ENCODE data around the gene GPX4. TPM values are rescaled to one million over a fixed set of nuclear protein-coding genes. Genes with fewer than 3 reads are reported as not detected.
A peak's percentile ranks its signal among the peaks of the same experiment; 100 is the strongest.

Gene GPX4
- total RNA-seq, 2 experiments from 2014 or later = 225 to 231 TPM

GRCh38 chr19:1102407-1103131 is 1.2 kb upstream of the GPX4 start:
- Mint-ChIP-seq H3K27ac (peak overlapping the region; percentile 80), H3K4me1 (peaks cover 45% of the 10 kb centered on the region), H3K4me3 (peak overlapping the region; percentile 67), H3K27me3 (no peaks in the 10 kb centered on the region), H3K36me3 (peaks cover 2% of the 10 kb centered on the region), H3K9me3 (peaks cover 2% of the 10 kb centered on the region)
- peak; percentile 75 for DNase-seq

- Mint-ChIP-seq H3K4me1 (peaks cover 45% of the 10 kb centered on the region), H3K36me3 (peaks cover 2% of the 10 kb centered on the region), H3K27me3 (no peaks in the 10 kb centered on the region), H3K9me3 (peaks cover 2% of the 10 kb centered on the region), H3K27ac (peak overlapping the region; percentile 80), H3K4me3 (peak overlapping the region; percentile 67)
- no peak for DNase-seq
Measured at GRCh38 chr19:1103132-1103707, 574 bp upstream of the GPX4 start.

GRCh38 chr19:1104311-1105007 is 665 bp downstream of the GPX4 start:
- peaks cover 2% of the 10 kb centered on the region for H3K9me3 Mint-ChIP-seq
- H3K4me1 Mint-ChIP-seq = peaks cover 36% of the 10 kb centered on the region
- H3K36me3 Mint-ChIP-seq = peaks cover 4% of the 10 kb centered on the region
- H3K27me3 Mint-ChIP-seq = no peaks in the 10 kb centered on the region
- H3K27ac Mint-ChIP-seq = peak overlapping the region; percentile 54
- peak; percentile 87 for DNase-seq
- H3K4me3 Mint-ChIP-seq = peak overlapping the region; percentile 76

GRCh38 chr19:1105008-1105872 is 1.4 kb downstream of the GPX4 start:
- Mint-ChIP-seq H3K27me3 (no peaks in the 10 kb centered on the region), H3K36me3 (peaks cover 1% of the 10 kb centered on the region), H3K4me3 (peak overlapping the region; percentile 76), H3K9me3 (no peaks in the 10 kb centered on the region), H3K27ac (peak overlapping the region; percentile 54), H3K4me1 (peaks cover 29% of the 10 kb centered on the region)
- no peak for DNase-seq

- Mint-ChIP-seq H3K4me1 (peaks cover 25% of the 10 kb centered on the region), H3K4me3 (peak overlapping the region; percentile 56), H3K27me3 (no peaks in the 10 kb centered on the region), H3K9me3 (no peaks in the 10 kb centered on the region), H3K36me3 (peaks cover 1% of the 10 kb centered on the region), H3K27ac (peak overlapping the region; percentile 48)
- no peak for DNase-seq
Measured at GRCh38 chr19:1105873-1106840, 2.4 kb downstream of the GPX4 start.

- Mint-ChIP-seq H3K9me3 (no peaks in the 10 kb centered on the region), H3K4me1 (peaks cover 17% of the 10 kb centered on the region), H3K27ac (peak overlapping the region; percentile 16), H3K27me3 (no peaks in the 10 kb centered on the region), H3K36me3 (peaks cover 1% of the 10 kb centered on the region), H3K4me3 (no peak overlapping the region)
- no peak for DNase-seq
Measured at GRCh38 chr19:1106841-1107660, 3.3 kb downstream of the GPX4 start.

GRCh38 chr19:1107661-1108261 is 4.0 kb downstream of the GPX4 start:
- H3K4me1 Mint-ChIP-seq = peaks cover 11% of the 10 kb centered on the region
- no peaks in the 10 kb centered on the region for H3K27me3 Mint-ChIP-seq
- no peak for DNase-seq
- no peak overlapping the region for H3K4me3 Mint-ChIP-seq
- H3K9me3 Mint-ChIP-seq = no peaks in the 10 kb centered on the region
- H3K36me3 Mint-ChIP-seq = peaks cover 1% of the 10 kb centered on the region
- no peak overlapping the region for H3K27ac Mint-ChIP-seq

- H3K9me3 Mint-ChIP-seq = no peaks in the 10 kb centered on the region
- H3K27ac Mint-ChIP-seq = no peak overlapping the region
- H3K27me3 Mint-ChIP-seq = no peaks in the 10 kb centered on the region
- peaks cover 4% of the 10 kb centered on the region for H3K4me1 Mint-ChIP-seq
- no peak overlapping the region for H3K4me3 Mint-ChIP-seq
- H3K36me3 Mint-ChIP-seq = peaks cover 1% of the 10 kb centered on the region
- no peak for DNase-seq
Measured at GRCh38 chr19:1108291-1109031, 4.7 kb downstream of the GPX4 start.

- Mint-ChIP-seq H3K27me3 (no peaks in the 10 kb centered on the region), H3K4me1 (peaks cover 3% of the 10 kb centered on the region), H3K9me3 (no peaks in the 10 kb centered on the region), H3K4me3 (no peak overlapping the region), H3K36me3 (peaks cover 1% of the 10 kb centered on the region), H3K27ac (no peak overlapping the region)
- DNase-seq = no peak
Measured at GRCh38 chr19:1109032-1109551, 5.3 kb downstream of the GPX4 start.

- H3K4me3 Mint-ChIP-seq = no peak overlapping the region
- no peaks in the 10 kb centered on the region for H3K27me3 Mint-ChIP-seq
- no peaks in the 10 kb centered on the region for H3K9me3 Mint-ChIP-seq
- DNase-seq = no peak
- peaks cover 1% of the 10 kb centered on the region for H3K36me3 Mint-ChIP-seq
- no peak overlapping the region for H3K27ac Mint-ChIP-seq
- H3K4me1 Mint-ChIP-seq = peaks cover 3% of the 10 kb centered on the region
Measured at GRCh38 chr19:1109697-1110671, 6.2 kb downstream of the GPX4 start.

GRCh38 chr19:1110809-1111640 is 7.2 kb downstream of the GPX4 start:
- Mint-ChIP-seq H3K9me3 (no peaks in the 10 kb centered on the region), H3K27me3 (no peaks in the 10 kb centered on the region), H3K4me3 (no peak overlapping the region), H3K4me1 (no peaks in the 10 kb centered on the region), H3K27ac (no peak overlapping the region), H3K36me3 (peaks cover 1% of the 10 kb centered on the region)
- DNase-seq = no peak
